K562 (cell line): ENCODE data around the gene GUK1. TPM values are rescaled to one million over a fixed set of nuclear protein-coding genes. Genes with fewer than 3 reads are reported as not detected.
A peak's percentile ranks its signal among the peaks of the same experiment; 100 is the strongest.

Experiments
- ARNT ChIP-seq, 2 experiments: fragments of 450-650 bp; IDR thresholded peaks; 2 replicates each; pipeline ENCODE4 v1.6.1; 2016; ENCODE audit warnings: mild to moderate bottlenecking in 1 of 2
- CUX1 ChIP-seq: fragments of 200-800 bp; sonication (Bioruptor generic); IDR thresholded peaks from 2 replicates; pipeline ENCODE4 v1.6.1; 2016; ENCODE audit warnings: missing genetic modification characterization, missing compliant biosample characterization
- CXXC5 ChIP-seq: fragments of 250-450 bp; sonication (Bioruptor Pico); IDR thresholded peaks from 2 replicates; pipeline ENCODE4 v1.8.0; 2022; ENCODE audit warnings: inconsistent platforms, mild to moderate bottlenecking, moderate library complexity
- GABPA ChIP-seq: fragments of 200-800 bp; sonication (Bioruptor generic); conservative IDR thresholded peaks from 2 replicates; pipeline ENCODE4 v1.6.1; 2016; ENCODE audit warnings: low read depth, missing genetic modification characterization, missing compliant biosample characterization
- HDAC1 ChIP-seq, 2 experiments: fragments of 450-650 bp; IDR thresholded peaks; 2 replicates each; pipeline ENCODE4 v1.6.1; 2016 to 2017; ENCODE audit warnings: inconsistent platforms in 1 of 2, mild to moderate bottlenecking in 1 of 2, moderate library complexity in 1 of 2
- HDAC2 ChIP-seq: fragments of 450-650 bp; IDR thresholded peaks from 2 replicates; pipeline ENCODE4 v1.6.1; 2016; ENCODE audit warnings: mild to moderate bottlenecking
- NRF1 ChIP-seq, 2 experiments: fragments of 450-650 bp; IDR thresholded peaks in 1 of 2; conservative IDR thresholded peaks in 1 of 2; 2 replicates each; pipeline ENCODE4 v1.6.1; 2014; ENCODE audit warnings: mild to moderate bottlenecking in 2 of 2
- TEAD2 ChIP-seq: fragments of 450-650 bp; IDR thresholded peaks from 2 replicates; pipeline ENCODE4 v1.6.1; 2016; ENCODE audit warnings: missing genetic modification characterization, control low read depth, missing compliant biosample characterization
- TFAP4 ChIP-seq: sonication (generic); formaldehyde crosslinking; IDR thresholded peaks from 2 replicates; pipeline ENCODE4 v1.8.0; 2022; ENCODE audit warnings: missing genetic modification reagents, mild to moderate bottlenecking, moderate library complexity, borderline replicate concordance
- THRAP3 ChIP-seq: fragments of 450-650 bp; IDR thresholded peaks from 2 replicates; pipeline ENCODE4 v1.6.1; 2016; ENCODE audit warnings: mild to moderate bottlenecking, inconsistent platforms, borderline replicate concordance
- ZBTB17 ChIP-seq: fragments of 450-650 bp; formaldehyde crosslinking; IDR thresholded peaks from 2 replicates; pipeline ENCODE4 v1.4.0; 2020; ENCODE audit warnings: mild to moderate bottlenecking
- ZBTB43 ChIP-seq: sonication (generic); formaldehyde crosslinking; IDR thresholded peaks from 2 replicates; pipeline ENCODE4 v1.8.0; 2023; ENCODE audit warnings: mild to moderate bottlenecking, missing genetic modification reagents
- ZNF121 ChIP-seq: sonication (generic); formaldehyde crosslinking; conservative IDR thresholded peaks from 2 replicates; pipeline ENCODE4 v1.8.0; 2022; ENCODE audit warnings: missing genetic modification reagents
- ZNF586 ChIP-seq: fragments of 450-650 bp; formaldehyde crosslinking; conservative IDR thresholded peaks from 2 replicates; pipeline ENCODE4 v1.4.0; 2020; ENCODE audit warnings: mild to moderate bottlenecking, moderate library complexity
- ZNF740 ChIP-seq, 3 experiments: fragments of 200-800 bp in 1 of 3; sonication (Bioruptor generic) in 1 of 3; sonication (generic) in 1 of 3; formaldehyde crosslinking in 1 of 3; IDR thresholded peaks; 2 replicates each; pipeline versions ENCODE4 v1.6.1 to v1.8.0; 2016 to 2022; ENCODE audit warnings: mild to moderate bottlenecking in 2 of 3, missing compliant biosample characterization in 2 of 3, missing genetic modification characterization in 2 of 3, missing genetic modification reagents in 1 of 3
- polyA plus RNA-seq, 8 experiments: library from polyadenylated mRNA; depleted of rRNA in 4 of 8; stranded (reverse) in 5 of 8; unstranded in 3 of 8; fragments of >200 nt; fragmentation: Nextera tagmentation in 2 of 8; fragmentation: Illumina TruSeq in 1 of 8; extraction: Ambion mirVana in 2 of 8; extraction: Trizol in 1 of 8; gene quantifications; 2 replicates each; pipeline versions ENCODE4 v1.2.1 to v1.2.3, GENCODE V29; 2011 to 2014; ENCODE audit warnings: inconsistent platforms in 1 of 8, missing spikeins in 1 of 8
- total RNA-seq, 7 experiments: library from RNA; depleted of rRNA in 6 of 7; stranded (reverse); fragments of >200 nt in 6 of 7; fragmentation: Illumina TruSeq in 2 of 7; extraction: Trizol in 2 of 7; gene quantifications; 2 replicates each; pipeline versions ENCODE4 v1.2.1 to v1.2.3, GENCODE V29; 2011 to 2021; ENCODE audit warnings: low replicate concordance in 1 of 7
- TF ChIP-seq, protein P1 (sequence below): fragments of 250-450 bp; sonication (Bioruptor Pico); IDR thresholded peaks from 2 replicates; pipeline ENCODE4 v1.5.0; 2022; ENCODE audit warnings: mild to moderate bottlenecking

GUK1 gene
- total and polyA plus RNA-seq, 9 of the 15 experiments (the other 6 are each of a cell fraction or from before 2014, with no cell fraction given), result 7.0 to 331 (median 132) TPM

DNA sequence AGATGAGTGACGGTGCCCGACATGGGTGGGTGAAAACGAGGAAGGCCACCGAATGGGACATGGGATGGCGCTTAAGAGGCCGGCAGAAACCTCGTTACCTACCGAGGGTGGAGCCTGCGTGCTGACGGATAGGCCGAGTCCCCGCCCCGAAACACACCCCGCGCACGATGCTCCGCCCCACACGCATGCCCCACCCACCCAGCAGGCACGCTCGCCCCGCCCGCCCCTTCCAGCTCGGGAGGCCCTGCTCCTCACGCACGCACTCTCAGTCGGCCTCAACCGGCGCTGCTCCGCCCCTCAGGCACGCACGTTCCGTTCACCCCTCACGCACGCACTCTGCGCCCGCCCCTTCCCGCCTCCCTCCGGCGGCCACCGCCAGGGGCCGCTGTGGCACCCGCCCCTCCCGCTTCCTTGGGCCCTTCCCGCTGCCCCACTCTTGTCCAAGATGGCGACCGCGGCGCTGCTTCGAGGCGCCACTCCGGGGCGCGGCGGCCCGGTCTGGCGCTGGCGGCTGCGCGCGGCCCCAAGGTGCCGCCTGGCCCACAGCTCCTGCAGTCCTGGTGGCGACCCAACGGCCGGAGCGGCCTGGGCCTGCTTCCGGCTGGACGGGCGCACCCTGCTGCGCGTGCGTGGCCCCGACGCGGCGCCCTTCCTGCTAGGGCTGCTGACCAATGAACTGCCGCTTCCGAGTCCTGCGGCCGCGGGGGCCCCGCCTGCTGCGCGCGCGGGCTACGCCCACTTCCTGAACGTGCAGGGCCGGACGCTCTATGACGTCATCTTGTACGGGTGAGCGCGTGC, 25.5 kb downstream of the GUK1 start, which contains the start of gene IBA57 (continued):
- TF ChIP-seq CXXC5 (peak; percentile 99), TEAD2 (tag) (no peak), NRF1 (conservative IDR thresholded peaks at IDR 0.05 in 1 of 2, IDR thresholded peaks at IDR 0.05 in 1 of 2) (peak; percentile 95 to 96), ZNF740 (CRISPR knock-in tag; IDR thresholded peaks at IDR 0.05) (peak; percentile 96), ZNF740 (tag; IDR thresholded peaks at IDR 0.05) (peak in 1 of 2 experiments; percentile 92; a peak in 2 of 4 replicates), ZNF586 (no peak), HDAC2 (no peak), ZNF121 (CRISPR knock-in tag) (no peak), THRAP3 (no peak), ZBTB43 (CRISPR knock-in tag) (no peak), HDAC1 (IDR thresholded peaks at IDR 0.05) (no peak), CUX1 (no peak), TFAP4 (CRISPR knock-in tag) (peak; percentile 54; the same call in 1 of the 2 replicates), ZBTB17 (CRISPR knock-in tag) (peak; percentile 85), GABPA (tag) (peak; percentile 93), ARNT (IDR thresholded peaks at IDR 0.05) (no peak)
- TF ChIP-seq, protein P1, sequence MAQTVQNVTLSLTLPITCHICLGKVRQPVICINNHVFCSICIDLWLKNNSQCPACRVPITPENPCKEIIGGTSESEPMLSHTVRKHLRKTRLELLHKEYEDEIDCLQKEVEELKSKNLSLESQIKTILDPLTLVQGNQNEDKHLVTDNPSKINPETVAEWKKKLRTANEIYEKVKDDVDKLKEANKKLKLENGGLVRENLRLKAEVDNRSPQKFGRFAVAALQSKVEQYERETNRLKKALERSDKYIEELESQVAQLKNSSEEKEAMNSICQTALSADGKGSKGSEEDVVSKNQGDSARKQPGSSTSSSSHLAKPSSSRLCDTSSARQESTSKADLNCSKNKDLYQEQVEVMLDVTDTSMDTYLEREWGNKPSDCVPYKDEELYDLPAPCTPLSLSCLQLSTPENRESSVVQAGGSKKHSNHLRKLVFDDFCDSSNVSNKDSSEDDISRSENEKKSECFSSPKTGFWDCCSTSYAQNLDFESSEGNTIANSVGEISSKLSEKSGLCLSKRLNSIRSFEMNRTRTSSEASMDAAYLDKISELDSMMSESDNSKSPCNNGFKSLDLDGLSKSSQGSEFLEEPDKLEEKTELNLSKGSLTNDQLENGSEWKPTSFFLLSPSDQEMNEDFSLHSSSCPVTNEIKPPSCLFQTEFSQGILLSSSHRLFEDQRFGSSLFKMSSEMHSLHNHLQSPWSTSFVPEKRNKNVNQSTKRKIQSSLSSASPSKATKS (CRISPR knock-in tag), result no peak
